ENCODE measurements around the gene NLGN1.

DNA sequence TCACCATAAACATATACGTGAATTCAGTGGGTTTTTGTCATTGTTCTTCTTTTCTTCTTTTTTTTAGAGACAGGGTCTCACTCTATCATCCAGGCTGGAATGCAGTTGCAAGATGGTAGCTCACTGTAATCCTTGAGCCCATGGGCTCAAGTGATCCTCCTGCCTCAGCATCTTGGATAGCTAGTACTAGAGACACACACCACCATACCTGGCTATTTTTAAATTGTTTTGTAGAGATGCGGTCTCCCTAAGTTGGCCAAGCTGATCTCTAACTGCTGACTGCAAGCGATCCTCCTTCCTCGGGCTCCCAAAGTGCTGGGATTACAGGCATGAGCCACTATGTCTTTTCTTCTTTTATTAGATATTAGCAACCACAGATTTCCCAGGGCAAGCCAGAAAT lies 220.6 kb downstream of the NLGN1 start:
- TF ChIP-seq, protein P1, sequence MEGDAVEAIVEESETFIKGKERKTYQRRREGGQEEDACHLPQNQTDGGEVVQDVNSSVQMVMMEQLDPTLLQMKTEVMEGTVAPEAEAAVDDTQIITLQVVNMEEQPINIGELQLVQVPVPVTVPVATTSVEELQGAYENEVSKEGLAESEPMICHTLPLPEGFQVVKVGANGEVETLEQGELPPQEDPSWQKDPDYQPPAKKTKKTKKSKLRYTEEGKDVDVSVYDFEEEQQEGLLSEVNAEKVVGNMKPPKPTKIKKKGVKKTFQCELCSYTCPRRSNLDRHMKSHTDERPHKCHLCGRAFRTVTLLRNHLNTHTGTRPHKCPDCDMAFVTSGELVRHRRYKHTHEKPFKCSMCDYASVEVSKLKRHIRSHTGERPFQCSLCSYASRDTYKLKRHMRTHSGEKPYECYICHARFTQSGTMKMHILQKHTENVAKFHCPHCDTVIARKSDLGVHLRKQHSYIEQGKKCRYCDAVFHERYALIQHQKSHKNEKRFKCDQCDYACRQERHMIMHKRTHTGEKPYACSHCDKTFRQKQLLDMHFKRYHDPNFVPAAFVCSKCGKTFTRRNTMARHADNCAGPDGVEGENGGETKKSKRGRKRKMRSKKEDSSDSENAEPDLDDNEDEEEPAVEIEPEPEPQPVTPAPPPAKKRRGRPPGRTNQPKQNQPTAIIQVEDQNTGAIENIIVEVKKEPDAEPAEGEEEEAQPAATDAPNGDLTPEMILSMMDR (IDR thresholded peaks at IDR 0.05), result no peak
- TF ChIP-seq POLR2AphosphoS5 (IDR thresholded peaks at IDR 0.05), result no peak
